GM18498 (cell line): Measurements from ENCODE around the gene AK9.
A peak's percentile ranks its signal among the peaks of the same experiment; 100 is the strongest.
"Not testable (repeated sequence)": the region's sequence is repeated elsewhere in the genome, so short reads cannot be mapped to it uniquely, and the experiment has no call there.

ENCODE experiments used
- ATAC-seq: cut with Tn5 transposase; IDR thresholded peaks from one replicate; pipeline ENCODE4 v1.9.1; 2021; ENCODE audit warnings: mild to moderate bottlenecking, moderate library complexity; ENCODE audit not compliant: unreplicated experiment

The AK9 gene

GRCh38 chr6:109690737-109691621, at the start of gene AK9, which contains the start of gene FIG4:
AK9 (minus strand) TSS chr6:109691202; CDS start chr6:109675745, 15,457 bp downstream.
FIG4 (plus strand) TSS chr6:109691296; CDS start chr6:109691436, 140 bp downstream.
- peak; percentile 95 for ATAC-seq

- ATAC-seq: no peak
These were observed 49.8 kb upstream of the AK9 start for GRCh38 chr6:109740787-109741186.

- no peak for ATAC-seq
These were observed 48.7 kb upstream of the AK9 start for GRCh38 chr6:109739686-109740085.

GRCh38 chr6:109738667-109739066, 47.7 kb upstream of the AK9 start:
- ATAC-seq: no peak

GRCh38 chr6:109738255-109738654, 47.3 kb upstream of the AK9 start:
- no peak for ATAC-seq

- ATAC-seq: no peak
These were observed 45.4 kb upstream of the AK9 start for GRCh38 chr6:109736273-109737025.

GRCh38 chr6:109725250-109725649, 34.2 kb upstream of the AK9 start:
- not testable (repeated sequence) for ATAC-seq

- no peak for ATAC-seq
These were observed 31.7 kb upstream of the AK9 start for GRCh38 chr6:109722564-109723254.

- no peak for ATAC-seq
These were observed 31.0 kb upstream of the AK9 start for GRCh38 chr6:109722011-109722410.

- no peak for ATAC-seq
These were observed 29.3 kb upstream of the AK9 start for GRCh38 chr6:109720311-109720710.

GRCh38 chr6:109718991-109719390, 28.0 kb upstream of the AK9 start:
- no peak for ATAC-seq

- ATAC-seq: no peak
These were observed 27.0 kb upstream of the AK9 start for GRCh38 chr6:109717971-109718370.

GRCh38 chr6:109715616-109716015, 24.6 kb upstream of the AK9 start:
- ATAC-seq: no peak

- ATAC-seq: no peak
These were observed 23.6 kb upstream of the AK9 start for GRCh38 chr6:109714611-109715010.

- ATAC-seq: no peak
These were observed 23.2 kb upstream of the AK9 start for GRCh38 chr6:109714166-109714565.

GRCh38 chr6:109713097-109713496, 22.1 kb upstream of the AK9 start:
- no peak for ATAC-seq

- ATAC-seq: not testable (repeated sequence)
These were observed 17.1 kb upstream of the AK9 start for GRCh38 chr6:109708099-109708498.

GRCh38 chr6:109706513-109706912, 15.5 kb upstream of the AK9 start:
- no peak for ATAC-seq

GRCh38 chr6:109705258-109705657, 14.3 kb upstream of the AK9 start:
- peak; percentile 90 for ATAC-seq

GRCh38 chr6:109702791-109703190, 11.8 kb upstream of the AK9 start:
- ATAC-seq: no peak

GRCh38 chr6:109701774-109702173, 10.8 kb upstream of the AK9 start:
- no peak for ATAC-seq
